GM21825 (cell line): ENCODE data around the gene RDH11.

Experiments
- ATAC-seq: cut with Tn5 transposase; IDR thresholded peaks from one replicate; pipeline ENCODE4 v1.9.1; 2021; ENCODE audit warnings: mild to moderate bottlenecking, moderate library complexity; ENCODE audit not compliant: unreplicated experiment

The RDH11 gene

GRCh38 chr14:67650694-67651093 lies 44.9 kb downstream of the RDH11 start:
- no peak for ATAC-seq

GRCh38 chr14:67650151-67650550 lies 45.4 kb downstream of the RDH11 start:
- ATAC-seq = no peak

- ATAC-seq = no peak
Observed at GRCh38 chr14:67646131-67646530, 49.4 kb downstream of the RDH11 start.

GRCh38 chr14:67645414-67645813 lies 50.1 kb downstream of the RDH11 start:
- ATAC-seq = no peak

GRCh38 chr14:67644428-67644827 lies 51.1 kb downstream of the RDH11 start:
- no peak for ATAC-seq

- no peak for ATAC-seq
Observed at GRCh38 chr14:67643713-67644112, 51.9 kb downstream of the RDH11 start.

GRCh38 chr14:67641902-67642749 lies 53.4 kb downstream of the RDH11 start:
- no peak for ATAC-seq

- no peak for ATAC-seq
Observed at GRCh38 chr14:67641480-67641879, 54.1 kb downstream of the RDH11 start.

- no peak for ATAC-seq
Observed at GRCh38 chr14:67638642-67639041, 56.9 kb downstream of the RDH11 start.

- peak; percentile 77 for ATAC-seq
Observed at GRCh38 chr14:67636361-67636919, 59.1 kb downstream of the RDH11 start.

- no peak for ATAC-seq
Observed at GRCh38 chr14:67633451-67634147, 62.0 kb downstream of the RDH11 start.

GRCh38 chr14:67630938-67631337 lies 64.6 kb downstream of the RDH11 start:
- ATAC-seq = no peak

- no peak for ATAC-seq
Observed at GRCh38 chr14:67630186-67630585, 65.4 kb downstream of the RDH11 start.

- no peak for ATAC-seq
Observed at GRCh38 chr14:67627519-67627918, 68.0 kb downstream of the RDH11 start.
